Measurements from ENCODE around the gene MYPN. TPM values are rescaled to one million over a fixed set of nuclear protein-coding genes. Genes with fewer than 3 reads are reported as not detected.
"Not testable (repeated sequence)": the region's sequence is repeated elsewhere in the genome, so short reads cannot be mapped to it uniquely, and the experiment has no call there.

MYPN gene
- total RNA-seq, 2 donors from 2014 or later, result not detected

GRCh38 chr10:68171539-68172080 is 62.3 kb downstream of the MYPN start:
- no peak overlapping the region for H3K4me3 Mint-ChIP-seq
- peak; percentile 25 to 47 for ATAC-seq (replicated peaks in 1 of 2)
- H3K9me3 Mint-ChIP-seq, result no peaks in the 10 kb centered on the region
- no peaks in the 10 kb centered on the region for H3K27me3 Mint-ChIP-seq (ENCODE audit: low read depth)
- no peaks in the 10 kb centered on the region for H3K4me1 Mint-ChIP-seq (ENCODE audit: low read depth)
- no peak for DNase-seq
- no peak overlapping the region for H3K27ac Mint-ChIP-seq
- H3K36me3 Mint-ChIP-seq (ENCODE audit: insufficient read depth in 2 of 2), result no peaks in the 10 kb centered on the region

- no peaks in the 10 kb centered on the region for H3K4me1 Mint-ChIP-seq (ENCODE audit: low read depth)
- H3K27ac Mint-ChIP-seq, result no peak overlapping the region
- DNase-seq (no peak), ATAC-seq (replicated peaks in 1 of 2) (no peak)
- H3K9me3 Mint-ChIP-seq, result no peaks in the 10 kb centered on the region
- H3K27me3 Mint-ChIP-seq (ENCODE audit: low read depth), result no peaks in the 10 kb centered on the region
- no peak overlapping the region for H3K4me3 Mint-ChIP-seq
- H3K36me3 Mint-ChIP-seq (ENCODE audit: insufficient read depth in 2 of 2), result no peaks in the 10 kb centered on the region
These were observed 63.0 kb downstream of the MYPN start for GRCh38 chr10:68172324-68172723.

GRCh38 chr10:68175949-68176348 is 66.7 kb downstream of the MYPN start:
- Mint-ChIP-seq H3K27me3 (ENCODE audit: low read depth) (no peaks in the 10 kb centered on the region), H3K4me3 (no peak overlapping the region), H3K4me1 (ENCODE audit: low read depth) (no peaks in the 10 kb centered on the region), H3K36me3 (ENCODE audit: insufficient read depth in 2 of 2) (no peaks in the 10 kb centered on the region), H3K9me3 (no peaks in the 10 kb centered on the region), H3K27ac (no peak overlapping the region)
- no peak for ATAC-seq (replicated peaks in 1 of 2)
- DNase-seq, result no peak

GRCh38 chr10:68176797-68177196 is 67.5 kb downstream of the MYPN start:
- Mint-ChIP-seq H3K9me3 (no peaks in the 10 kb centered on the region), H3K4me3 (no peak overlapping the region), H3K27me3 (ENCODE audit: low read depth) (no peaks in the 10 kb centered on the region), H3K27ac (no peak overlapping the region), H3K36me3 (ENCODE audit: insufficient read depth in 2 of 2) (no peaks in the 10 kb centered on the region), H3K4me1 (ENCODE audit: low read depth) (no peaks in the 10 kb centered on the region)
- DNase-seq (no peak), ATAC-seq (replicated peaks in 1 of 2) (no peak)

GRCh38 chr10:68178592-68178991 is 69.3 kb downstream of the MYPN start:
- no peak for ATAC-seq (replicated peaks in 1 of 2)
- no peaks in the 10 kb centered on the region for H3K36me3 Mint-ChIP-seq (ENCODE audit: insufficient read depth in 2 of 2)
- H3K27me3 Mint-ChIP-seq (ENCODE audit: low read depth), result no peaks in the 10 kb centered on the region
- no peak overlapping the region for H3K4me3 Mint-ChIP-seq
- H3K27ac Mint-ChIP-seq, result no peak overlapping the region
- no peak for DNase-seq
- H3K9me3 Mint-ChIP-seq, result no peaks in the 10 kb centered on the region
- no peaks in the 10 kb centered on the region for H3K4me1 Mint-ChIP-seq (ENCODE audit: low read depth)

GRCh38 chr10:68179016-68179415 is 69.7 kb downstream of the MYPN start:
- H3K27me3 Mint-ChIP-seq (ENCODE audit: low read depth), result peaks cover 2% of the 10 kb centered on the region
- no peaks in the 10 kb centered on the region for H3K36me3 Mint-ChIP-seq (ENCODE audit: insufficient read depth in 2 of 2)
- H3K4me1 Mint-ChIP-seq (ENCODE audit: low read depth), result no peaks in the 10 kb centered on the region
- DNase-seq (no peak), ATAC-seq (replicated peaks in 1 of 2) (no peak)
- no peak overlapping the region for H3K4me3 Mint-ChIP-seq
- no peak overlapping the region for H3K27ac Mint-ChIP-seq
- no peaks in the 10 kb centered on the region for H3K9me3 Mint-ChIP-seq

- H3K36me3 Mint-ChIP-seq (ENCODE audit: insufficient read depth in 2 of 2), result no peaks in the 10 kb centered on the region
- H3K9me3 Mint-ChIP-seq, result no peaks in the 10 kb centered on the region
- no peak for DNase-seq
- no peak overlapping the region for H3K4me3 Mint-ChIP-seq
- ATAC-seq (replicated peaks in 1 of 2), result no peak
- H3K27me3 Mint-ChIP-seq (ENCODE audit: low read depth), result peaks cover 11% of the 10 kb centered on the region
- H3K27ac Mint-ChIP-seq, result no peak overlapping the region
- no peaks in the 10 kb centered on the region for H3K4me1 Mint-ChIP-seq (ENCODE audit: low read depth)
These were observed 71.2 kb downstream of the MYPN start for GRCh38 chr10:68180490-68180889.

DNA sequence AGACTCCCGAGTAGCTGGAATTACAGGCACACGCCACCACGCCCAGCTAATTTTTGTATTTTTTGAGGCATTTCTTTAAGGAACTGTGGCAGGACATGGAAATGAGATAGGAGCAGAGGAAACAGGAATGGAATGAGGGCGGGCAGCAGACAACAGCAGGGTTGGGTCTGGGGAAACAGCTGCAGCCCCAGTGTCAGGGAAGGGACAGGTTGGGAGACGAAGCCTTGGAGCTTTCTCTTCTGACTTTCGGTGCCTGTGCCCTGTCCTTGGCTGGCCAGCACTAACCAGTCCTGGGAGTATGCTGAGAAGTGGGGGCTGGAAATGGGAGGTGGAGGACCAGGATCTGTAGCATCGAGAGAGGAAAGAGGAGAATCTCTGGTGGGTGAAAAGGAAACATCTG is 75.3 kb downstream of the MYPN start:
- DNase-seq, result no peak
- Mint-ChIP-seq H3K27ac (no peak overlapping the region), H3K9me3 (no peaks in the 10 kb centered on the region), H3K27me3 (ENCODE audit: low read depth) (peaks cover 29% of the 10 kb centered on the region), H3K4me3 (no peak overlapping the region), H3K36me3 (ENCODE audit: insufficient read depth in 2 of 2) (no peaks in the 10 kb centered on the region), H3K4me1 (ENCODE audit: low read depth) (no peaks in the 10 kb centered on the region)
- ATAC-seq (replicated peaks in 1 of 2), result no peak

DNA sequence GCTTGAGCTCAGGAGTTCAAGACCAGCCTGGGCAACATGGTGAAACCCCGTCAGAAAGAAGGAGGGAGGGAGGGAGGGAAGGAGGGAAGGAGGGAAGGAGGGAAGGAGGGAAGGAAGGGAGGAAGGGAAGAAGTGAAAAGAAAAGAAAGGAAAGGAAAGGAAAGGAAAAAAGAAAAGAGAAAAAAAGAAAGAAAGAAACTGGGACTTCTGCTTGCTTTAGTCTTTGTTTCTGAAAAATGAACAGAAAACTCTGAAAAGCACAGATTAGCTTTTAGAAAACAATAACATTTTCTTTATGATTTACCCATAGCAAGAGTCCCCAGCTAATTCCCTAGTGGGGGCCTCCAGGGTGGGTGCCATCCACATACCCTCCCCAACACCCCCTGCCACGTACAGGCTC is 75.8 kb downstream of the MYPN start:
- H3K27ac Mint-ChIP-seq, result no peak overlapping the region
- no peak for ATAC-seq (replicated peaks in 1 of 2)
- H3K27me3 Mint-ChIP-seq (ENCODE audit: low read depth), result peaks cover 29% of the 10 kb centered on the region
- no peak for DNase-seq
- no peak overlapping the region for H3K4me3 Mint-ChIP-seq
- no peaks in the 10 kb centered on the region for H3K36me3 Mint-ChIP-seq (ENCODE audit: insufficient read depth in 2 of 2)
- no peaks in the 10 kb centered on the region for H3K4me1 Mint-ChIP-seq (ENCODE audit: low read depth)
- H3K9me3 Mint-ChIP-seq, result no peaks in the 10 kb centered on the region

DNA sequence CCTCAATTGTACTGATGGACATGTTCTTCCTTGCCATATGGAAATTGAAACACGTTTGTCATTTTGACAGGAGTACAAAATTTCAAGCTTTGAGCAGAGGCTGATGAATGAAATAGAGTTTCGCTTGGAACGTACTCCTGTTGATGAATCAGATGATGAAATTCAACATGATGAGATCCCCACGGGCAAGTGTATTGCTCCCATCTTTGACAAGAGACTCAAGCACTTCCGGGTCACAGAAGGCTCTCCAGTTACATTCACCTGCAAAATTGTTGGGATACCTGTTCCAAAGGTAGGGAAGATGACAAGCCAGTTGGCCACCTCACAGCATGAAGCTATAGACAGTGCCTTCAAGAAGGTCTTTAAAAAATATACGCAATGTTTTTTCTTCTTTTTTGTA is 79.5 kb downstream of the MYPN start:
- Mint-ChIP-seq H3K36me3 (ENCODE audit: insufficient read depth in 2 of 2) (no peaks in the 10 kb centered on the region), H3K27me3 (ENCODE audit: low read depth) (peaks cover 34% of the 10 kb centered on the region), H3K9me3 (peaks cover 0 to 3% of the 10 kb centered on the region in 2 donors), H3K27ac (no peak overlapping the region), H3K4me1 (ENCODE audit: low read depth) (no peaks in the 10 kb centered on the region), H3K4me3 (no peak overlapping the region)
- ATAC-seq (replicated peaks in 1 of 2) (no peak), DNase-seq (no peak)

GRCh38 chr10:68192113-68192512 is 82.8 kb downstream of the MYPN start:
- no peaks in the 10 kb centered on the region for H3K36me3 Mint-ChIP-seq (ENCODE audit: insufficient read depth in 2 of 2)
- H3K27ac Mint-ChIP-seq, result no peak overlapping the region
- peaks cover 30% of the 10 kb centered on the region for H3K27me3 Mint-ChIP-seq (ENCODE audit: low read depth)
- H3K9me3 Mint-ChIP-seq, result peaks cover 0 to 3% of the 10 kb centered on the region in 2 donors
- no peak overlapping the region for H3K4me3 Mint-ChIP-seq
- no peaks in the 10 kb centered on the region for H3K4me1 Mint-ChIP-seq (ENCODE audit: low read depth)
- DNase-seq (no peak), ATAC-seq (replicated peaks in 1 of 2) (no peak)

- no peaks in the 10 kb centered on the region for H3K4me1 Mint-ChIP-seq (ENCODE audit: low read depth)
- H3K9me3 Mint-ChIP-seq, result peaks cover 0 to 3% of the 10 kb centered on the region in 2 donors
- no peak overlapping the region for H3K4me3 Mint-ChIP-seq
- H3K27me3 Mint-ChIP-seq (ENCODE audit: low read depth), result peaks cover 40% of the 10 kb centered on the region
- no peaks in the 10 kb centered on the region for H3K36me3 Mint-ChIP-seq (ENCODE audit: insufficient read depth in 2 of 2)
- ATAC-seq (replicated peaks in 1 of 2), result no peak
- no peak for DNase-seq
- no peak overlapping the region for H3K27ac Mint-ChIP-seq
These were observed 85.0 kb downstream of the MYPN start for GRCh38 chr10:68194290-68194689.

- not testable (repeated sequence) for DNase-seq; H3K9me3 Mint-ChIP-seq; H3K4me3 Mint-ChIP-seq; H3K4me1 Mint-ChIP-seq (ENCODE audit: low read depth); H3K27ac Mint-ChIP-seq; H3K36me3 Mint-ChIP-seq (ENCODE audit: insufficient read depth in 2 of 2); ATAC-seq (replicated peaks in 1 of 2)
- H3K27me3 Mint-ChIP-seq (ENCODE audit: low read depth), result peaks cover 51% of the 10 kb centered on the region
These were observed 86.5 kb downstream of the MYPN start for GRCh38 chr10:68195776-68196175.

DNA sequence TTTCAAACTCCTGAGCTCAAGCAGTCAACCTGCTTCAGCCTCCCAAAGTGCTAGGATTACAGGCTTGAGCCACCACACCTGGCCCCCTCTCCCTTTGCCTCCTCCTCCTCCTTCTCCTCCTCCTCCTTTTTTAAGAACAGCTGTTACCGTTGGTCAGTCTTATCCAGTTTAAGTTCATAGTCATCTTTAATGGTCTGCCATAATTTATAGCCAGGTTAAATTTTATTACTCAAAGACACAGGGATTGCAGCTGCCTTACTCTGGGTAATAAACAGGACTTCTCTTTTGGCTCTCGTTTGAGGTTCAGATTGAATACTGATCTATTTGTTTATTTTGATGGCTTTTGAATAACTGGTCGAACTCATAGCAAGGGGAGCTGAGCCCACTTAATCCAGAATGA is 87.4 kb downstream of the MYPN start:
- H3K4me3 Mint-ChIP-seq, result no peak overlapping the region
- no peak for DNase-seq
- H3K4me1 Mint-ChIP-seq (ENCODE audit: low read depth), result no peaks in the 10 kb centered on the region
- no peaks in the 10 kb centered on the region for H3K36me3 Mint-ChIP-seq (ENCODE audit: insufficient read depth in 2 of 2)
- ATAC-seq (replicated peaks in 1 of 2), result no peak
- no peak overlapping the region for H3K27ac Mint-ChIP-seq
- H3K27me3 Mint-ChIP-seq (ENCODE audit: low read depth), result peaks cover 61% of the 10 kb centered on the region
- H3K9me3 Mint-ChIP-seq, result peaks cover 0 to 3% of the 10 kb centered on the region in 2 donors

Data from activated T-cell treated with anti-CD3 and anti-CD28 coated beads, Interleukin-2, amount 50 U/mL, for 72 hours (primary cell).